Measurements from ENCODE around the gene MAP2K2.
A peak's percentile ranks its signal among the peaks of the same experiment; 100 is the strongest.

Gene MAP2K2

GRCh38 chr19:4062419-4063368 is 61.2 kb downstream of the MAP2K2 start:
- peaks cover 57% of the 10 kb centered on the region for H3K4me1 ChIP-seq (ENCODE audit: control insufficient read depth, insufficient read depth, low read length)
- peak overlapping the region; percentile 94 for H3K9ac ChIP-seq (ENCODE audit: low read length)
- H3K4me3 ChIP-seq (ENCODE audit: low read length), result peak overlapping the region; percentile 88
- H3K27me3 ChIP-seq (replicated peaks; ENCODE audit: control insufficient read depth, insufficient read depth, low read length), result no peaks in the 10 kb centered on the region
- no peak for DNase-seq (ENCODE audit: low read depth)
- H3K9me3 ChIP-seq (ENCODE audit: control insufficient read depth, low read length), result no peaks in the 10 kb centered on the region
- peaks cover 9% of the 10 kb centered on the region for H3K36me3 ChIP-seq (ENCODE audit: control insufficient read depth, insufficient read depth, low read length, severe bottlenecking)

- H3K9ac ChIP-seq (ENCODE audit: low read length), result peak overlapping the region; percentile 94
- no peaks in the 10 kb centered on the region for H3K27me3 ChIP-seq (replicated peaks; ENCODE audit: control insufficient read depth, insufficient read depth, low read length)
- H3K36me3 ChIP-seq (ENCODE audit: control insufficient read depth, insufficient read depth, low read length, severe bottlenecking), result peaks cover 9% of the 10 kb centered on the region
- H3K4me3 ChIP-seq (ENCODE audit: low read length), result peak overlapping the region; percentile 88
- peaks cover 62% of the 10 kb centered on the region for H3K4me1 ChIP-seq (ENCODE audit: control insufficient read depth, insufficient read depth, low read length)
- no peak for DNase-seq (ENCODE audit: low read depth)
- no peaks in the 10 kb centered on the region for H3K9me3 ChIP-seq (ENCODE audit: control insufficient read depth, low read length)
Observed at GRCh38 chr19:4061683-4062418, 62.1 kb downstream of the MAP2K2 start.

- peaks cover 62% of the 10 kb centered on the region for H3K4me1 ChIP-seq (ENCODE audit: control insufficient read depth, insufficient read depth, low read length)
- H3K9ac ChIP-seq (ENCODE audit: low read length), result peak overlapping the region; percentile 94
- H3K36me3 ChIP-seq (ENCODE audit: control insufficient read depth, insufficient read depth, low read length, severe bottlenecking), result peaks cover 9% of the 10 kb centered on the region
- H3K9me3 ChIP-seq (ENCODE audit: control insufficient read depth, low read length), result no peaks in the 10 kb centered on the region
- H3K4me3 ChIP-seq (ENCODE audit: low read length), result peak overlapping the region; percentile 88
- DNase-seq (ENCODE audit: low read depth), result peak; percentile 32
- no peaks in the 10 kb centered on the region for H3K27me3 ChIP-seq (replicated peaks; ENCODE audit: control insufficient read depth, insufficient read depth, low read length)
Observed at GRCh38 chr19:4061178-4061682, 62.7 kb downstream of the MAP2K2 start.

GRCh38 chr19:4060621-4061177 is 63.2 kb downstream of the MAP2K2 start:
- DNase-seq (ENCODE audit: low read depth), result no peak

GRCh38 chr19:4059891-4060620 is 63.9 kb downstream of the MAP2K2 start:
- Histone ChIP-seq H3K4me1 (ENCODE audit: control insufficient read depth, insufficient read depth, low read length) (peaks cover 67% of the 10 kb centered on the region), H3K9me3 (ENCODE audit: control insufficient read depth, low read length) (no peaks in the 10 kb centered on the region), H3K36me3 (ENCODE audit: control insufficient read depth, insufficient read depth, low read length, severe bottlenecking) (peaks cover 16% of the 10 kb centered on the region), H3K27me3 (replicated peaks; ENCODE audit: control insufficient read depth, insufficient read depth, low read length) (no peaks in the 10 kb centered on the region), H3K4me3 (ENCODE audit: low read length) (peak overlapping the region; percentile 88), H3K9ac (ENCODE audit: low read length) (peak overlapping the region; percentile 94)
- DNase-seq (ENCODE audit: low read depth), result no peak

More at GRCh38 chr19:4060621-4061177, 63.2 kb downstream of the MAP2K2 start:
- H3K36me3 ChIP-seq (ENCODE audit: control insufficient read depth, insufficient read depth, low read length, severe bottlenecking), result peaks cover 14% of the 10 kb centered on the region
- H3K9ac ChIP-seq (ENCODE audit: low read length), result peak overlapping the region; percentile 94
- peak overlapping the region; percentile 88 for H3K4me3 ChIP-seq (ENCODE audit: low read length)
- peaks cover 67% of the 10 kb centered on the region for H3K4me1 ChIP-seq (ENCODE audit: control insufficient read depth, insufficient read depth, low read length)
- no peaks in the 10 kb centered on the region for H3K9me3 ChIP-seq (ENCODE audit: control insufficient read depth, low read length)
- H3K27me3 ChIP-seq (replicated peaks; ENCODE audit: control insufficient read depth, insufficient read depth, low read length), result no peaks in the 10 kb centered on the region

- H3K9me3 ChIP-seq (ENCODE audit: control insufficient read depth, low read length), result no peaks in the 10 kb centered on the region
- H3K36me3 ChIP-seq (ENCODE audit: control insufficient read depth, insufficient read depth, low read length, severe bottlenecking), result peaks cover 22% of the 10 kb centered on the region
- peak overlapping the region; percentile 94 for H3K9ac ChIP-seq (ENCODE audit: low read length)
- no peaks in the 10 kb centered on the region for H3K27me3 ChIP-seq (replicated peaks; ENCODE audit: control insufficient read depth, insufficient read depth, low read length)
- DNase-seq (ENCODE audit: low read depth), result no peak
- peak overlapping the region; percentile 69 for H3K4me3 ChIP-seq (ENCODE audit: low read length)
- peaks cover 67% of the 10 kb centered on the region for H3K4me1 ChIP-seq (ENCODE audit: control insufficient read depth, insufficient read depth, low read length)
Observed at GRCh38 chr19:4059453-4059871, 64.5 kb downstream of the MAP2K2 start.

- Histone ChIP-seq H3K4me1 (ENCODE audit: control insufficient read depth, insufficient read depth, low read length) (peaks cover 68% of the 10 kb centered on the region), H3K36me3 (ENCODE audit: control insufficient read depth, insufficient read depth, low read length, severe bottlenecking) (peaks cover 28% of the 10 kb centered on the region), H3K9me3 (ENCODE audit: control insufficient read depth, low read length) (no peaks in the 10 kb centered on the region), H3K9ac (ENCODE audit: low read length) (peak overlapping the region; percentile 94), H3K4me3 (ENCODE audit: low read length) (peak overlapping the region; percentile 69), H3K27me3 (replicated peaks; ENCODE audit: control insufficient read depth, insufficient read depth, low read length) (no peaks in the 10 kb centered on the region)
- DNase-seq (ENCODE audit: low read depth), result no peak
Observed at GRCh38 chr19:4058693-4059452, 65.0 kb downstream of the MAP2K2 start.

- Histone ChIP-seq H3K36me3 (ENCODE audit: control insufficient read depth, insufficient read depth, low read length, severe bottlenecking) (peaks cover 35% of the 10 kb centered on the region), H3K27me3 (replicated peaks; ENCODE audit: control insufficient read depth, insufficient read depth, low read length) (no peaks in the 10 kb centered on the region), H3K4me1 (ENCODE audit: control insufficient read depth, insufficient read depth, low read length) (peaks cover 68% of the 10 kb centered on the region), H3K9me3 (ENCODE audit: control insufficient read depth, low read length) (no peaks in the 10 kb centered on the region), H3K9ac (ENCODE audit: low read length) (peak overlapping the region; percentile 94), H3K4me3 (ENCODE audit: low read length) (peak overlapping the region; percentile 69)
- DNase-seq (ENCODE audit: low read depth), result peak; percentile 89
Observed at GRCh38 chr19:4057931-4058692, 65.8 kb downstream of the MAP2K2 start.

GRCh38 chr19:4055209-4055552 is 68.7 kb downstream of the MAP2K2 start:
- DNase-seq (ENCODE audit: low read depth), result no peak
- H3K36me3 ChIP-seq (ENCODE audit: control insufficient read depth, insufficient read depth, low read length, severe bottlenecking), result peaks cover 39% of the 10 kb centered on the region

More at GRCh38 chr19:4055209-4055552, 68.7 kb downstream of the MAP2K2 start:
- no peaks in the 10 kb centered on the region for H3K9me3 ChIP-seq (ENCODE audit: control insufficient read depth, low read length)
- H3K4me1 ChIP-seq (ENCODE audit: control insufficient read depth, insufficient read depth, low read length), result peaks cover 55% of the 10 kb centered on the region
- no peak overlapping the region for H3K4me3 ChIP-seq (ENCODE audit: low read length)
- H3K9ac ChIP-seq (ENCODE audit: low read length), result no peak overlapping the region
- H3K27me3 ChIP-seq (replicated peaks; ENCODE audit: control insufficient read depth, insufficient read depth, low read length), result no peaks in the 10 kb centered on the region

Measured in adipocyte (in vitro differentiated cells).